Activated CD8-positive, alpha-beta memory T cell treated with anti-CD3 and anti-CD28 coated beads, Interleukin-2, amount 50 U/mL, for 1 hour (primary cell): ENCODE data around the gene MAPRE2.
"Not testable (repeated sequence)": the region's sequence is repeated elsewhere in the genome, so short reads cannot be mapped to it uniquely, and the experiment has no call there.

Experiments used
- DNase-seq: peaks from one replicate; pipeline ENCODE4 v3.0.0-alpha.2; 2020; ENCODE audit errors: extremely low read depth

MAPRE2 gene

GRCh38 chr18:35122586-35123224, 81.5 kb downstream of the MAPRE2 start:
- no peak for DNase-seq

DNA sequence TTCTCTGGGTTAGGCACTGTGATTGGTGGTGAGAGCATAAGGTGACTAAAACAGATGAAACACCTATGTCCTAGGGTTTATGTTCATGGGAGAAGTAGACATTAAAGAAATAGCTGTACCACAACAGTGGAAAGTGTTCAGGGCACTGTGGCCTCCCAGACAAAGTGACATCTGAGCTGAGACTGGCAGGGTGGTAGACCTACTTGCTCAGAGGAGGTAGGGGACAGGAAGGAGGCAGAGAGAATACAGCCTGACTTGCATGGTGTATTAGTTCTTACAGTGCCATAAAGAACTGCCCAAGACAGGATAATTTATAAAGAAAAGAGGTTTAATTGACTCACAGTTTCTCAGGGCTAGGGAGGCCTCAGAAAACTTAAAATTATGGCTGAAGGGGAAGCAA, 82.6 kb downstream of the MAPRE2 start:
- no peak for DNase-seq

- no peak for DNase-seq
These were observed 86.0 kb downstream of the MAPRE2 start for GRCh38 chr18:35127201-35127600.

- DNase-seq, result no peak
These were observed 87.5 kb downstream of the MAPRE2 start for GRCh38 chr18:35128675-35129074.

DNA sequence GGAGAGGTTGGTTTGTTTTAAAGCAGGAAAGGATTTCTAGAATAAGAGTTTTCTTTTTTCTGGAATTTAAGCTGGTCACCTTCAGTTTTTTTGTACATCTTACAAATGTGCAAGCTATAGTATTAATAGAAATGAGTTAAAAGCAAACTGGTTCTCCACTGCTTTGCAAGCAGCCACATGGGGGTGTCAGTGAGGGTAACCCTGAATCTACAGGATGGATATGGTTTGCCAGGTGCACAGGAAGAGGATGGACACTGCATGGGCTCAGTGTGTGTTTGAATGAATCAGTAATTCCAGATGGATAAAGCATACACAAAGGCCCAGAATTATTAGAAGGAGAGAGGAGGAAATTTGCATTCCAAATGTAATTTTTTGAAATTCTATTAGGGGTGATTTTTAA, 89.0 kb downstream of the MAPRE2 start:
- no peak for DNase-seq

- no peak for DNase-seq
These were observed 90.3 kb downstream of the MAPRE2 start for GRCh38 chr18:35131387-35132020.

DNA sequence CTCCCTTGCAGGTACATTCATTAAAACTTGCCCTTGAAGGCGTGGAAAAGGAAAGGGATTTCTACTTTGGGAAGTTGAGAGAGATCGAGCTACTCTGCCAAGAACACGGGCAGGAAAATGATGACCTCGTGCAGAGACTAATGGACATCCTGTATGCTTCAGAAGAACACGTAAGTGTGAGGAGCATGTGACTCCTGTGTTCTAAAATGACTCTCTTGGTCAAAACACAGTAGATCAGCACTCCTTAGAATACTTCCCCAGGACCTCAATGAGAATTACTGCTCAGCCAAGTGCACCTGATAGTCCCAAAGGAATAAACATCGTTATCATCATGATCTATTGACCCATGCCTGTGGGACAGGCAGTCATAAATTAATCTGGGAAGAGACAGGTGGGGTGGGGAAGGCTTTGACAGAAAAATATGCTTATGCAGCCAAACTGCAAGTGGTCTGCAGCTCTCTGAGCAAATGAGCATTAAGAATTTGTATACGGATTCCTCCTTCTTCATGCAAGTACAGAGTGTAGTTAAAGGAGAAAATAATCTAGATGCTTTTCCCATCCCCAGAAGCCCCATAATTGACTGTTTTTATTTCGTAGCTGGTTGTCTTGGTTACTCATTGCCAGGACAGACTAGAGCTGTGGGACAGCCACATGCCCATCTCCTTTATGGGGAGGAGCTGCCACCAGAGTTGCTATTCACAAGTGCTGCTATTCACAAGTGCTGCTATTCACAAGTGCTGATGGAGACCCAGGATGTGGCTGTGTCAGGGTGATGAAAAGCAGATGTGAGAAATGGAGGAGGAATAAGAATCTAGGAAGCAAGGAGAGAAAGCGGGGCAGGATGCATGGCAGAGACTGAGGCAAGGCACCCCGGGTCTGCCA, 91.0 kb downstream of the MAPRE2 start:
- DNase-seq, result no peak

- no peak for DNase-seq
These were observed 93.0 kb downstream of the MAPRE2 start for GRCh38 chr18:35134190-35134730.

GRCh38 chr18:35134791-35135531, 93.7 kb downstream of the MAPRE2 start:
- no peak for DNase-seq

DNA sequence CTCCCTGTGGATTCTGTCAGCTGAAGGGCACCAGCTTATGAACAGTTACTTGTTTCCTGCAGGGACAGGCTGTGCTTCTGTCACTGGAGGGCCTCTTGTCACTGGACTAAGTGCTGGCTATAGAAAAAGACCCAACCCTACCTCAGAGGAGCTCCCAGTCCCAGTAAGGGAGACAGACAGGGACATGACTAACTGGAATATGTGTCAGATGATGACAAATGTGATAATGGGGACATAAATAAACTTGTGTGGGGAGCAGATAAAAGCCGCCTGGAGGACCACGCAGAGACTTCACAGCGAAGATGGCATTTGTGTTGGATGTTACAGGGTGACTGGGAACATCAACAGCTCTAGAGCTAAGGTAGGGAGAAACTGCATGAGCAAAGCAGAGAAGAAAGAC, 95.0 kb downstream of the MAPRE2 start:
- no peak for DNase-seq

DNA sequence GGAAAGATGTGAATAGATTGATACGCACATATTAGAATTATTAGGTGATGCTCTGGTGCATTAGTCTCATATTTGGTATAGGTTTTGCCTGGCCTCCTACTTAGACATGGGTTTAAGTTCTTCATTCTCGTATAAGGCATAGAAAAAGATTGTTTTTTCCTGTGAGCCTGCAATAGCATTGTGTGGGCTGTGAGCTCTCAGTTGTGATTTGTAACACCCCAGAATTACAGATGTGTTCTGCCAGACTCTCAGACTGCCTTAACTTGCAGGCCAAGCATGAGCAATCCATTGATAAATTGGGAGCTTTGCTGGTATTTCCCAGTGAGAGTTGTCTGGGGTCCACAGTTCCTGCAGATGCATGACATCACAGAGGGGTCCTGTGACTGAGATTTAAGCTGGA, 95.7 kb downstream of the MAPRE2 start:
- DNase-seq, result no peak

GRCh38 chr18:35137632-35138031, 96.4 kb downstream of the MAPRE2 start:
- no peak for DNase-seq

GRCh38 chr18:35138773-35139172, 97.6 kb downstream of the MAPRE2 start:
- DNase-seq, result no peak

DNA sequence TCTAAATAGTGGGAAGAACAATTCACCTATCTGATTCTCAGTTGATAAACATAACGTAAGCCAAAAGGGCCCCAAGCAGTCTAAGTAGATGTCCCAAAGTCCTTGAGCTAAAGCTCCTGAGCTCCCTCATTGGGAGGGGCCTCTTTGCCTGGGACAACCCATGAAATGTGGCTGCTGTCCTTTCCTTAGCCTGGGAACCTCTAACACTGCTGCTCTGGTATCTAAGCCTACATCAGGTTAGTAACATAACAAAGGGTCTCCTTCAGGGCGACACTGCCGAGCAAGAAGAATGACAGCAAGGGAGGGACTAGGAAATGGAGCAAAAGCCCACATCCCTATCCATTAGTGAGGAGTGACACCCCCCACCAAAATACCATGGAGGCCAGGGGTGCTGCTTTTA, 98.3 kb downstream of the MAPRE2 start:
- no peak for DNase-seq

- DNase-seq, result no peak
These were observed 99.9 kb downstream of the MAPRE2 start for GRCh38 chr18:35141077-35141476.

- no peak for DNase-seq
These were observed 100.5 kb downstream of the MAPRE2 start for GRCh38 chr18:35141567-35142274.

DNA sequence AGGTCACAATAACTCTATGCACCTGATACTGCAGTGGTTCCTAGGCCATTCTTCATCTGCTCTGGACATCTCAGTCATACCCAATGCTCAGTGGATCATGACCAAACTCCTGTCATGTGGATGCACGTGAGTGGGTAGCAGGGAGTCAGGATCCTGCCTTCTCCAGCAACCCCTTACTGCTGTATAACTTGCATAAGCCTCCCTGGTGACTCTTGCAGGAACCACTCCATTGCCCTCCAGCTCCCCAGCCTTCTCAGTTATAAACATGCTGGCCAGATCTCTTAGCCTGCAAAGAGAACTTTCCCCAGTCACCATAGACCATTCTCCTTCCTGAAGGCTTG, 101.0 kb downstream of the MAPRE2 start:
- no peak for DNase-seq

DNA sequence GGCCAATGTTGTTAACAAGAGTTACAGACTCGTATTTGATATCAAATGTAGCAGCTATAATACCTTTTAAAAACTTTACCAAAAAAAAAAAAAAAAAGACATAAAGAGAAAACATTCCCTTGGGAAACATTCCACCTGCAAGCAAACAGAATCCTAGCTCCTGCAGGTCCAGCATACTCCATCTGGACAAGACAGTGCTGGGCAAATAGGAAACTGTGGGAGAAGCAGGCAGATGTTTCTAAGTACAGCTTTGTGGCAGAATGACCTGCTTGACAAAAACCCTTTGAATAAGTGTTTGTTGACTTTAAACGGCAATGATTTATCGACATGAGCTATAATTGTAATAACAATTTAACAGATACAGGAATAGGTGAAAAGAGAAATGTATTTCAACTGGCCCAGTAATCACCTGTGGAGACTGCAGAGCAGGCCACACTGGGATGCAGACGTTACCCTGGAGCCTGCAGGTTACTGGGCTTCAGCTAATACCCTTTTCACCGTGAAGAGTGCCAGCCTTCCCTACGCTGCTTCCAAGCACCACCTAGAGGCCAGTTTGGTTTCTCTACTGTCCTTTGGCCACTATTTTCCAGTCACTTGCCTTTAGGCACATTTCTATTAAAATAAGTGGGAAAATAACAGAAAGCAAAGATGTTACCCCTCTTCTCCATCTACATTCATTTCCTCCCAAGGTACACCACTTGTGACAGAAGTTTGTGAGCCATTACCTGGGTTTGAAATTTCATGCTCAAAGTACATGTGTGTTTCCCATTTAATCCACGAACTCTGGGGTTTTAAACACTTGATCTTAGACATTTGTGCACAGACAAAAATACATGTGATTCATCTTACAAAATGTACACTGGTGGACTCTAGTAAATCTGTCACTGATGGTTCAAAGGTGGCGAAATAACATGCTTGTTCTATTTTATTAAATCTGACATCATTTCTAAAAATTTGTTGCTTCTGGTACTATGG, 102.7 kb downstream of the MAPRE2 start:
- no peak for DNase-seq

- DNase-seq, result no peak
These were observed 103.5 kb downstream of the MAPRE2 start for GRCh38 chr18:35144698-35145097.

GRCh38 chr18:35150195-35150594, 109.0 kb downstream of the MAPRE2 start:
- not testable (repeated sequence) for DNase-seq
